GM12878 (cell line): ENCODE results near the gene GPR108. TPM values are rescaled to one million over a fixed set of nuclear protein-coding genes. Genes with fewer than 3 reads are reported as not detected.
A peak's percentile ranks its signal among the peaks of the same experiment; 100 is the strongest.

ENCODE experiments used
- ATAC-seq: fragments of 200-7000 bp; cut with Tn5 transposase; 3 replicates; pipeline ENCODE4 v1.9.1; 2020; ENCODE audit warnings: mild to moderate bottlenecking, moderate library complexity
- BruUV-seq: library from RNA; stranded (reverse); fragments of 400-500 nt; replicated peaks from 2 replicates; lab custom pipeline; 2021; lab: Mats Ljungman, UMichigan
- CTCF ChIA-PET: fragments of 300-600 bp; sonication (Branson Sonifier 250); formaldehyde crosslinking; extraction: SDS; loops from one replicate; lab custom pipeline; 2021; ENCODE audit warnings: inconsistent platforms; lab: Yijun Ruan, JAX
- POLR2A ChIA-PET: fragments of 350-600 bp; formaldehyde crosslinking; extraction: SDS; loops from one replicate; lab custom pipeline; 2021; ENCODE audit warnings: inconsistent platforms; lab: Charles Lee
- RAD21 ChIA-PET: fragments of 300-600 bp; sonication (Branson Sonifier 250); formaldehyde crosslinking; loops from one replicate; lab custom pipeline; 2023; ENCODE audit warnings: antibody characterized with exemption; ENCODE audit not compliant: unreplicated experiment; lab: Charles Lee
- SMC1A ChIA-PET: fragments of 300-600 bp; sonication (Branson Sonifier 250); formaldehyde crosslinking; loops from one replicate; lab custom pipeline; 2023; ENCODE audit not compliant: unreplicated experiment, uncharacterized antibody; lab: Charles Lee
- DNase-seq: peaks from one replicate; pipeline ENCODE4 v3.0.0-alpha.2; 2011; ENCODE audit warnings: low read depth, low spot score
- FAIRE-seq: peaks from 3 replicates; lab custom pipeline; 2011; peaks lifted over from hg19 to GRCh38; lab: Jason Lieb, UNC
- H2AFZ ChIP-seq: 2 replicates; pipeline ENCODE4 v1.6.0; 2011; ENCODE audit warnings: low read depth, low read length, control low read depth; ENCODE audit not compliant: control insufficient read depth
- H3K27ac ChIP-seq: 2 replicates; pipeline ENCODE4 v1.5.1; 2011; ENCODE audit warnings: control low read depth; ENCODE audit not compliant: control insufficient read depth, insufficient read depth
- H3K27me3 ChIP-seq, 2 experiments: replicated peaks in 1 of 2; 2 replicates each; pipeline versions ENCODE4 v1.6.0 to v1.6.1; 2011; ENCODE audit warnings: low read length in 1 of 2; ENCODE audit not compliant: control insufficient read depth in 2 of 2, insufficient read depth in 2 of 2
- H3K36me3 ChIP-seq, 2 experiments: 2 replicates each; pipeline ENCODE4 v1.5.1; 2011; ENCODE audit warnings: low read length in 1 of 2; ENCODE audit not compliant: control insufficient read depth in 2 of 2, insufficient read depth in 2 of 2
- H3K4me1 ChIP-seq: 2 replicates; pipeline ENCODE4 v1.6.1; 2011; ENCODE audit warnings: mild to moderate bottlenecking, low read length, moderate library complexity, mixed read lengths; ENCODE audit not compliant: control insufficient read depth, insufficient read depth
- H3K4me2 ChIP-seq: 2 replicates; pipeline ENCODE4 v1.6.0; 2011; ENCODE audit warnings: control low read depth; ENCODE audit not compliant: control insufficient read depth, insufficient read depth
- H3K4me3 ChIP-seq: fragments of 200-600 bp; sonication (generic); 2 replicates; pipeline ENCODE4 v1.5.1; 2016
- H3K79me2 ChIP-seq: 2 replicates; pipeline ENCODE4 v1.6.0; 2011; ENCODE audit warnings: low read length; ENCODE audit not compliant: control insufficient read depth, insufficient read depth
- H3K9ac ChIP-seq: 2 replicates; pipeline ENCODE4 v1.8.0; 2011; ENCODE audit warnings: low read length, control low read depth, mixed read lengths; ENCODE audit not compliant: control insufficient read depth, insufficient read depth
- H3K9me3 ChIP-seq: replicated peaks from 3 replicates; pipeline ENCODE4 v1.5.1; 2011; ENCODE audit warnings: mild to moderate bottlenecking, low read length; ENCODE audit not compliant: control insufficient read depth, insufficient read depth
- H4K20me1 ChIP-seq: 2 replicates; pipeline ENCODE4 v1.6.0; 2011; ENCODE audit not compliant: control insufficient read depth, insufficient read depth
- ZNF274 ChIP-seq: IDR thresholded peaks from one replicate; pipeline ENCODE4 v1.8.0; 2011; ENCODE audit not compliant: insufficient read length, insufficient read depth
- WGBS: methylation state at CpG from one replicate; pipeline ENCODE4 v1.1.6; 2016; ENCODE audit warnings: low lambda C conversion rate; ENCODE audit not compliant: insufficient replicate concordance, insufficient coverage; ENCODE audit errors: missing lambda C conversion rate; 5-methylcytosine and 5-hydroxymethylcytosine counted together
- in situ Hi-C: fragments of 300-500 bp; cut with MboI; formaldehyde crosslinking; loops from 9 replicates; pipeline ENCODE4 v1.14.3; 2018; ENCODE audit warnings: mixed read lengths
- intact Hi-C: fragments of 100-400 bp; cut with micrococcal nuclease; formaldehyde crosslinking; loops from one replicate; pipeline ENCODE4 v1.14.2; 2022; ENCODE audit not compliant: unreplicated experiment
- polyA plus RNA-seq, 11 experiments: library from polyadenylated mRNA; depleted of rRNA in 4 of 11; unstranded in 6 of 11; stranded (reverse) in 5 of 11; fragments of >200 nt; fragmentation: Nextera tagmentation in 4 of 11; fragmentation: Illumina TruSeq in 1 of 11; extraction: Ambion mirVana in 4 of 11; extraction: Trizol in 1 of 11; gene quantifications; 1 replicate in 1 of 11; 2 replicates in 10 of 11; pipeline versions ENCODE4 v1.2.1 to v1.2.3, GENCODE V29; 2011 to 2016; ENCODE audit warnings: inconsistent platforms in 2 of 11, missing spikeins in 2 of 11, low read depth in 1 of 11
- total RNA-seq, 4 experiments: library from RNA; depleted of rRNA in 3 of 4; stranded (reverse); fragments of >200 nt in 3 of 4; fragmentation: Illumina TruSeq in 1 of 4; extraction: Trizol in 1 of 4; gene quantifications; 2 replicates each; pipeline versions ENCODE4 v1.2.1 to v1.2.3, GENCODE V29; 2013 to 2021
- TF ChIP-seq, protein P1 (sequence below): IDR thresholded peaks from 2 replicates; pipeline ENCODE4 v1.6.1; 2011; ENCODE audit warnings: borderline replicate concordance, low read depth, mild to moderate bottlenecking, moderate library complexity, low read length; ENCODE audit not compliant: insufficient read depth, poor library complexity, severe bottlenecking

Gene GPR108
- total and polyA plus RNA-seq, 10 of the 15 experiments (the other 5 are each of a cell fraction or from before 2014, with no cell fraction given), result 4.4 to 87.2 (median 57.1) TPM

DNA sequence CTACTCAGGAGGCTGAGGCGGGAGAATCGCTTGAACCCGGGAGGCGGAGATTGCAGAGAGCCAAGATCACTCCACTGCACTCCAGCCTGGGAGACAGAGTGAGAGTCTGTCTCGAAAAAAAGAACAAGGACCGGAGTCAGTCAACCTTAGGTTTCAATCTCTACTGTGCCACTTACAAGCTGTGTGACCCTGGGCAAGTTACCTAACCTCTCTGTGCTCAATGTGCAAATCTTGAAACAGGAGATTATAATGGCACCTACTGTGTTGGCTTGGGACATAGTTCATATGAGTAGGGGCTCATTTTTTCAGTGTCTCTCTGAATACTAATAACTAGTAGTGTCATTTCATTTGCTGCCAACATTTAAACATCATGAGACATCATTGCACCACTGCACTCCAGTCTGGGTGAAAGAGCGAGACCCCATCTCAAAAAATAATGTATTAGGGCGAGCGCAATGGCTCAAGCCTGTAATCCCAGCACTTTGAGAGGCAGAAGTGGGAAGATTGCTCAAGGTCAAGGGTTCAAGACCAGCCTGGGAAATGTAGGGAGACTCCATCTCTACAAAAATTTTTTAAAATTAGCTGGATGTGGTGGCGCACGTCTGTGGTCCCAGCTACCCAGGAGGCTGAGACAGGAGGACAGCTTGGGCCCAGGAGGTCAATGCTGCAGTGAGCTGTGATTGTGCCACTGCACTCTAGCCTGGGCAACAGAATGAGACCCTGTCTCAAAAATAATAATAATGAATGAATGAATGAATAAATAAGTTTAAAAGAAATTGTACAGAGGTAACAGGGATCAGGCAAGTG lies 22.4 kb downstream of the GPR108 start:
- WGBS, result 63% methylated on average over 11 of the region's 11 CpGs
- RAD21 ChIA-PET, result interaction anchor here (1.6 kb wide), 1 partner anchor 82 kb away, joined by 5 read pairs; no protein-coding TSS in a partner anchor
- TF ChIP-seq, protein P1, sequence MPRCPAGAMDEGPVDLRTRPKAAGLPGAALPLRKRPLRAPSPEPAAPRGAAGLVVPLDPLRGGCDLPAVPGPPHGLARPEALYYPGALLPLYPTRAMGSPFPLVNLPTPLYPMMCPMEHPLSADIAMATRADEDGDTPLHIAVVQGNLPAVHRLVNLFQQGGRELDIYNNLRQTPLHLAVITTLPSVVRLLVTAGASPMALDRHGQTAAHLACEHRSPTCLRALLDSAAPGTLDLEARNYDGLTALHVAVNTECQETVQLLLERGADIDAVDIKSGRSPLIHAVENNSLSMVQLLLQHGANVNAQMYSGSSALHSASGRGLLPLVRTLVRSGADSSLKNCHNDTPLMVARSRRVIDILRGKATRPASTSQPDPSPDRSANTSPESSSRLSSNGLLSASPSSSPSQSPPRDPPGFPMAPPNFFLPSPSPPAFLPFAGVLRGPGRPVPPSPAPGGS, result peak; percentile 32
- TF ChIP-seq ZNF274, result no peak
- H3K9me3 ChIP-seq, result no peaks in the 10 kb centered on the region
- intact Hi-C loops (no loop called here), in situ Hi-C loops (no loop called here)
- no peak for ATAC-seq
- CTCF ChIA-PET, result interaction anchor here (1.0 to 1.4 kb wide), 3 partner anchors 11 to 73 kb away, joined by 3 to 9 read pairs (median 4); no protein-coding TSS in a partner anchor
- no peaks in the 10 kb centered on the region for H3K36me3 ChIP-seq
- SMC1A ChIA-PET, result interaction anchor here (0.5 to 2.1 kb wide), 2 partner anchors 39 to 135 kb away, joined by 3 to 7 read pairs; no protein-coding TSS in a partner anchor
- POLR2A ChIA-PET, result interaction anchor here (0.6 kb wide), 1 partner anchor 36 kb away, joined by 3 read pairs; no protein-coding TSS in a partner anchor
- H3K27ac ChIP-seq, result no peak overlapping the region
- no peak overlapping the region for H3K4me3 ChIP-seq
- H3K4me2 ChIP-seq, result no peak overlapping the region
- no peaks in the 10 kb centered on the region for H3K79me2 ChIP-seq
- no peak overlapping the region for H2AFZ ChIP-seq
- H3K27me3 ChIP-seq, result no peaks in the 10 kb centered on the region; a peak in 2 of 4 replicates
- no peak for FAIRE-seq
- no peak overlapping the region for H3K9ac ChIP-seq
- BruUV-seq, result no TSS peak
- DNase-seq, result no peak
- no peaks in the 10 kb centered on the region for H4K20me1 ChIP-seq
- H3K4me1 ChIP-seq, result no peaks in the 10 kb centered on the region
